Osteocyte (in vitro differentiated cells): ENCODE results near the gene CREB5. TPM values are rescaled to one million over a fixed set of nuclear protein-coding genes. Genes with fewer than 3 reads are reported as not detected.
"Not testable (repeated sequence)": the region's sequence is repeated elsewhere in the genome, so short reads cannot be mapped to it uniquely, and the experiment has no call there.

Source experiments
- DNase-seq: peaks from one replicate; pipeline ENCODE4 v3.0.0; 2021; ENCODE audit warnings: mixed read lengths; ENCODE audit not compliant: unreplicated experiment; ENCODE audit errors: extremely low spot score
- H3K27ac Mint-ChIP-seq: one replicate; pipeline ENCODE4 v1.8.0; 2021; ENCODE audit warnings: mild to moderate bottlenecking, mixed read lengths; ENCODE audit not compliant: unreplicated experiment
- H3K27me3 Mint-ChIP-seq: one replicate; pipeline ENCODE4 v1.8.0; 2021; ENCODE audit warnings: mixed read lengths; ENCODE audit not compliant: unreplicated experiment
- H3K36me3 Mint-ChIP-seq: one replicate; pipeline ENCODE4 v1.8.0; 2021; ENCODE audit warnings: mixed read lengths; ENCODE audit not compliant: unreplicated experiment
- H3K4me1 Mint-ChIP-seq: one replicate; pipeline ENCODE4 v1.8.0; 2021; ENCODE audit warnings: mixed read lengths; ENCODE audit not compliant: unreplicated experiment
- H3K4me3 Mint-ChIP-seq: one replicate; pipeline ENCODE4 v1.8.0; 2021; ENCODE audit warnings: mild to moderate bottlenecking, moderate library complexity, mixed read lengths; ENCODE audit not compliant: unreplicated experiment
- H3K9me3 Mint-ChIP-seq: one replicate; pipeline ENCODE4 v1.8.0; 2021; ENCODE audit warnings: mixed read lengths; ENCODE audit not compliant: unreplicated experiment
- CTCF ChIP-seq: fragments of 200-600 bp; sonication (generic); IDR thresholded peaks from 2 replicates; pipeline ENCODE4 v1.5.0; 2021; ENCODE audit warnings: antibody characterized with exemption, mild to moderate bottlenecking, moderate library complexity
- total RNA-seq: library from RNA; stranded (reverse); gene quantifications from 2 replicates; pipeline ENCODE4 v1.2.1, GENCODE V29; 2021

CREB5 gene
- total RNA-seq, 1 donor from 2014 or later: 7.5 TPM

- TF ChIP-seq CTCF: no peak
- Mint-ChIP-seq H3K4me3 (no peak overlapping the region), H3K27me3 (no peaks in the 10 kb centered on the region), H3K36me3 (peaks cover 9% of the 10 kb centered on the region), H3K27ac (no peak overlapping the region), H3K9me3 (no peaks in the 10 kb centered on the region), H3K4me1 (peaks cover 28% of the 10 kb centered on the region)
- no peak for DNase-seq
These were observed 403.6 kb downstream of the CREB5 start for GRCh38 chr7:28815928-28816373.

- no peak for DNase-seq
- H3K36me3 Mint-ChIP-seq: peaks cover 11% of the 10 kb centered on the region
- no peaks in the 10 kb centered on the region for H3K9me3 Mint-ChIP-seq
- no peaks in the 10 kb centered on the region for H3K27me3 Mint-ChIP-seq
- H3K27ac Mint-ChIP-seq: no peak overlapping the region
- no peak overlapping the region for H3K4me3 Mint-ChIP-seq
- no peak for TF ChIP-seq CTCF
- peaks cover 7% of the 10 kb centered on the region for H3K4me1 Mint-ChIP-seq
These were observed 406.7 kb downstream of the CREB5 start for GRCh38 chr7:28818996-28819395.

GRCh38 chr7:28823582-28823981 is 411.3 kb downstream of the CREB5 start:
- Mint-ChIP-seq H3K27ac (no peak overlapping the region), H3K4me1 (no peaks in the 10 kb centered on the region), H3K36me3 (peaks cover 11% of the 10 kb centered on the region), H3K9me3 (no peaks in the 10 kb centered on the region), H3K27me3 (no peaks in the 10 kb centered on the region), H3K4me3 (no peak overlapping the region)
- no peak for DNase-seq
- no peak for TF ChIP-seq CTCF

GRCh38 chr7:28825817-28826448 is 413.6 kb downstream of the CREB5 start:
- not testable (repeated sequence) for H3K4me1 Mint-ChIP-seq, H3K4me3 Mint-ChIP-seq, DNase-seq, H3K27ac Mint-ChIP-seq, H3K36me3 Mint-ChIP-seq, H3K27me3 Mint-ChIP-seq, H3K9me3 Mint-ChIP-seq

GRCh38 chr7:28830846-28831245 is 418.5 kb downstream of the CREB5 start:
- Mint-ChIP-seq H3K36me3 (no peaks in the 10 kb centered on the region), H3K4me1 (peaks cover 8% of the 10 kb centered on the region), H3K9me3 (no peaks in the 10 kb centered on the region), H3K27ac (no peak overlapping the region), H3K4me3 (no peak overlapping the region), H3K27me3 (no peaks in the 10 kb centered on the region)
- DNase-seq: no peak
- TF ChIP-seq CTCF: no peak
